ENCODE measurements around the gene MLEC. TPM values are rescaled to one million over a fixed set of nuclear protein-coding genes. Genes with fewer than 3 reads are reported as not detected.

The MLEC gene
- total RNA-seq, 1 experiment from 2014 or later, result 107 TPM

- no peaks in the 10 kb centered on the region for H3K27me3 Mint-ChIP-seq (ENCODE audit: insufficient read depth, unreplicated experiment)
- H3K4me1 Mint-ChIP-seq (ENCODE audit: insufficient read depth, unreplicated experiment), result no peaks in the 10 kb centered on the region
- TF ChIP-seq CTCF (IDR thresholded peaks at IDR 0.05; ENCODE audit: unreplicated experiment), result no peak
- ChIA-PET CTCF (interaction anchor here (0.5 to 2.1 kb wide), 5 partner anchors 8 to 104 kb away, joined by 3 to 7 read pairs (median 4); no protein-coding TSS in a partner anchor), POLR2A (interaction anchor here (2.3 kb wide), 1 partner anchor 12 kb away, joined by 12 read pairs; the partner anchor contains the start of gene MLEC)
- BruUV-seq (replicated peaks), result no TSS peak
- intact Hi-C loops (cut with micrococcal nuclease), result no loop called here
- DNase-seq (ENCODE audit: unreplicated experiment), result no peak
- no peaks in the 10 kb centered on the region for H3K9me3 Mint-ChIP-seq (ENCODE audit: unreplicated experiment)
- peaks cover 70% of the 10 kb centered on the region for H3K36me3 Mint-ChIP-seq (ENCODE audit: insufficient read depth, unreplicated experiment)
- no peak overlapping the region for H3K27ac Mint-ChIP-seq (ENCODE audit: low read depth, unreplicated experiment)
- no peak overlapping the region for H3K4me3 Mint-ChIP-seq (ENCODE audit: unreplicated experiment)
Observed at GRCh38 chr12:120698665-120699064, 11.7 kb downstream of the MLEC start.

- H3K27ac Mint-ChIP-seq (ENCODE audit: low read depth, unreplicated experiment), result no peak overlapping the region
- intact Hi-C loops (cut with micrococcal nuclease), result no loop called here
- no peak overlapping the region for H3K4me3 Mint-ChIP-seq (ENCODE audit: unreplicated experiment)
- H3K9me3 Mint-ChIP-seq (ENCODE audit: unreplicated experiment), result no peaks in the 10 kb centered on the region
- no TSS peak for BruUV-seq (replicated peaks)
- peaks cover 61% of the 10 kb centered on the region for H3K36me3 Mint-ChIP-seq (ENCODE audit: insufficient read depth, unreplicated experiment)
- no peaks in the 10 kb centered on the region for H3K27me3 Mint-ChIP-seq (ENCODE audit: insufficient read depth, unreplicated experiment)
- no peak for TF ChIP-seq CTCF (IDR thresholded peaks at IDR 0.05; ENCODE audit: unreplicated experiment)
- CTCF ChIA-PET, result no interaction called here
- POLR2A ChIA-PET, result interaction anchor here (1.2 to 1.3 kb wide), 2 partner anchors 12 to 53 kb away, joined by 3 read pairs; no protein-coding TSS in a partner anchor
- DNase-seq (ENCODE audit: unreplicated experiment), result no peak
- no peaks in the 10 kb centered on the region for H3K4me1 Mint-ChIP-seq (ENCODE audit: insufficient read depth, unreplicated experiment)
Observed at GRCh38 chr12:120699553-120699952, 12.6 kb downstream of the MLEC start.

GRCh38 chr12:120700886-120701285 is 13.9 kb downstream of the MLEC start:
- Mint-ChIP-seq H3K27me3 (ENCODE audit: insufficient read depth, unreplicated experiment) (no peaks in the 10 kb centered on the region), H3K4me3 (ENCODE audit: unreplicated experiment) (no peak overlapping the region), H3K27ac (ENCODE audit: low read depth, unreplicated experiment) (no peak overlapping the region), H3K9me3 (ENCODE audit: unreplicated experiment) (no peaks in the 10 kb centered on the region), H3K4me1 (ENCODE audit: insufficient read depth, unreplicated experiment) (peaks cover under 1% of the 10 kb centered on the region), H3K36me3 (ENCODE audit: insufficient read depth, unreplicated experiment) (peaks cover 48% of the 10 kb centered on the region)
- no peak for DNase-seq (ENCODE audit: unreplicated experiment)
- ChIA-PET POLR2A (interaction anchor here (1.9 kb wide), 1 partner anchor 11 kb away, joined by 7 read pairs; no protein-coding TSS in a partner anchor), CTCF (interaction anchor here (0.5 to 1.3 kb wide), 3 partner anchors 13 to 270 kb away, joined by 3 to 4 read pairs (median 4); no protein-coding TSS in a partner anchor)
- intact Hi-C loops (cut with micrococcal nuclease), result no loop called here
- TF ChIP-seq CTCF (IDR thresholded peaks at IDR 0.05; ENCODE audit: unreplicated experiment), result no peak
- BruUV-seq (replicated peaks), result TSS peak; percentile 5

GRCh38 chr12:120702637-120703036 is 15.7 kb downstream of the MLEC start:
- POLR2A ChIA-PET, result interaction anchor here (0.8 to 1.9 kb wide), 4 partner anchors 12 to 407 kb away, joined by 3 to 7 read pairs (median 4); no protein-coding TSS in a partner anchor
- intact Hi-C loops (cut with micrococcal nuclease), result no loop called here
- H3K36me3 Mint-ChIP-seq (ENCODE audit: insufficient read depth, unreplicated experiment), result peaks cover 32% of the 10 kb centered on the region
- H3K4me3 Mint-ChIP-seq (ENCODE audit: unreplicated experiment), result no peak overlapping the region
- no TSS peak for BruUV-seq (replicated peaks)
- no peaks in the 10 kb centered on the region for H3K27me3 Mint-ChIP-seq (ENCODE audit: insufficient read depth, unreplicated experiment)
- H3K4me1 Mint-ChIP-seq (ENCODE audit: insufficient read depth, unreplicated experiment), result peaks cover 5% of the 10 kb centered on the region
- CTCF ChIA-PET, result no interaction called here
- no peak for DNase-seq (ENCODE audit: unreplicated experiment)
- no peaks in the 10 kb centered on the region for H3K9me3 Mint-ChIP-seq (ENCODE audit: unreplicated experiment)
- TF ChIP-seq CTCF (IDR thresholded peaks at IDR 0.05; ENCODE audit: unreplicated experiment), result no peak
- H3K27ac Mint-ChIP-seq (ENCODE audit: low read depth, unreplicated experiment), result peak overlapping the region; percentile 35
